DMS114 treated with DMSO at 0.1 percent for 48 hours (cell line): ENCODE data around the gene SLC40A1.
"Not testable (repeated sequence)": the region's sequence is repeated elsewhere in the genome, so short reads cannot be mapped to it uniquely, and the experiment has no call there.

Experiments
- DNase-seq: peaks from one replicate; lab custom pipeline; 2025; ENCODE audit not compliant: unreplicated experiment; lab: John Stamatoyannopoulos, UW

Gene SLC40A1

GRCh38 chr2:189580658-189581353, at the start of gene SLC40A1:
Gene SLC40A1, minus strand, starts transcription at chr2:189580786. Its CDS starts 326 bp downstream, at chr2:189580460.
- peak; percentile 21 for DNase-seq

GRCh38 chr2:189629531-189630453, 49.2 kb upstream of the SLC40A1 start:
- DNase-seq: no peak

GRCh38 chr2:189628817-189629530, 48.4 kb upstream of the SLC40A1 start:
- no peak for DNase-seq

- no peak for DNase-seq
Observed at GRCh38 chr2:189627789-189628188, 47.2 kb upstream of the SLC40A1 start.

- no peak for DNase-seq
Observed at GRCh38 chr2:189625636-189626035, 45.0 kb upstream of the SLC40A1 start.

GRCh38 chr2:189624648-189625355, 44.2 kb upstream of the SLC40A1 start:
- no peak for DNase-seq

GRCh38 chr2:189623049-189623448, 42.5 kb upstream of the SLC40A1 start:
- DNase-seq: no peak

GRCh38 chr2:189621781-189622180, 41.2 kb upstream of the SLC40A1 start:
- DNase-seq: no peak

GRCh38 chr2:189618197-189618596, 37.6 kb upstream of the SLC40A1 start:
- no peak for DNase-seq

GRCh38 chr2:189614585-189614984, 34.0 kb upstream of the SLC40A1 start:
- DNase-seq: no peak

- peak; percentile 25 for DNase-seq
Observed at GRCh38 chr2:189613650-189614420, 33.2 kb upstream of the SLC40A1 start.

GRCh38 chr2:189613077-189613636, 32.6 kb upstream of the SLC40A1 start:
- DNase-seq: peak; percentile 43

- DNase-seq: no peak
Observed at GRCh38 chr2:189610700-189611099, 30.1 kb upstream of the SLC40A1 start.

- DNase-seq: no peak
Observed at GRCh38 chr2:189609853-189610252, 29.3 kb upstream of the SLC40A1 start.

GRCh38 chr2:189609423-189609816, 28.8 kb upstream of the SLC40A1 start:
- no peak for DNase-seq

GRCh38 chr2:189608795-189609422, 28.3 kb upstream of the SLC40A1 start:
- DNase-seq: no peak

- no peak for DNase-seq
Observed at GRCh38 chr2:189608170-189608569, 27.6 kb upstream of the SLC40A1 start.

- DNase-seq: no peak
Observed at GRCh38 chr2:189602233-189602632, 21.6 kb upstream of the SLC40A1 start.

GRCh38 chr2:189601652-189602051, 21.1 kb upstream of the SLC40A1 start:
- not testable (repeated sequence) for DNase-seq
